Measurements from ENCODE around the gene ALPK3. TPM values are rescaled to one million over a fixed set of nuclear protein-coding genes. Genes with fewer than 3 reads are reported as not detected.

ALPK3 gene
- total and polyA plus RNA-seq, 2 donors (not counting 3 experiments of a cell fraction or from before 2014, with no cell fraction given): 18.4 to 36.2 TPM

DNA sequence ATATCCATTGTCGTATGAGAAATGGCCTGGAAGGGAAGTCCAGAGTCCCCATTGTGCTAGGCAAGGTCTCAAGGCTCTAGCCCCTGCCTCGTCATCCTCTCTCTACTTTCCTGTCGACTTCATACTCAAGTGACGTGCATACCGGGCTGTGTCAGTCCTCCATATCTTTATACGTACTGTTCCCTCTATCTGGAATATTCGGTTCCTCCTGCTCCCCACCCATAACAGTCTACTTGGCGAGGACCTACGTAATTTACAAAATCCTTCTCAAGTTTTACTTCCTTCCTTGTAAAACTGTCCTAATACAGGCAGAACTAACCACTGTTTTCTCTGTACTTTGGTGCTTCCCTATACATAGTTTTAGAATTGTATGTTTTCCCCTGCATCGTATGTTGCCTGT, 2.2 kb upstream of the ALPK3 start:
- dilution Hi-C loops (cut with MboI; ENCODE audit: extremely low pct_ligation_motif_present, low sequenced_read_pairs): no loop called here
- Histone ChIP-seq H3K4me1 (ENCODE audit: control insufficient read depth, extremely low read depth, insufficient read depth, low read length) (peaks cover 27% of the 10 kb centered on the region), H3K36me3 (ENCODE audit: control insufficient read depth in 2 of 2, extremely low read depth in 1 of 2, insufficient read depth in 2 of 2, low read length in 2 of 2) (no peaks in the 10 kb centered on the region), H3K9ac (replicated peaks; ENCODE audit: extremely low read depth, insufficient read depth, low read length) (no peak overlapping the region), H3K27me3 (ENCODE audit: control insufficient read depth in 2 of 2, insufficient read depth in 2 of 2, low read length in 2 of 2) (no peaks in the 10 kb centered on the region), H3K4me3 (replicated peaks in 1 of 3; ENCODE audit: insufficient read depth in 1 of 3, low read depth in 1 of 3, low read length in 3 of 3) (no peak overlapping the region), H3K27ac (ENCODE audit: insufficient read depth, low read depth, low read length) (no peak overlapping the region), H2AFZ (ENCODE audit: low read depth, low read length) (no peak overlapping the region), H3K9me1 (replicated peaks; ENCODE audit: control insufficient read depth, extremely low read depth, insufficient read depth, low read length) (no peaks in the 10 kb centered on the region), H3K79me2 (ENCODE audit: control insufficient read depth, insufficient read depth, low read length) (peaks cover 12% of the 10 kb centered on the region), H4K20me1 (replicated peaks; ENCODE audit: control insufficient read depth, extremely low read depth, insufficient read depth, low read length) (no peaks in the 10 kb centered on the region), H3K9me3 (replicated peaks; ENCODE audit: control insufficient read depth, insufficient read depth, low read length) (no peaks in the 10 kb centered on the region), H3K4me2 (ENCODE audit: insufficient read depth, low read length) (no peak overlapping the region)
- DNase-seq (ENCODE audit: low read depth, low spot score): no peak
- ChIA-PET CTCF (interaction anchor here (0.9 to 1.2 kb wide), 2 partner anchors 18 to 63 kb away, joined by 3 to 4 read pairs; no protein-coding TSS in a partner anchor), POLR2A (no interaction called here)
- FAIRE-seq: no peak
- intact Hi-C loops (cut with micrococcal nuclease): no loop called here
- no TSS peak for BruUV-seq (replicated peaks)
- no peak for TF ChIP-seq MYC (IDR thresholded peaks at IDR 0.05; ENCODE audit: low read depth, low read length)
- TF ChIP-seq, protein P1, sequence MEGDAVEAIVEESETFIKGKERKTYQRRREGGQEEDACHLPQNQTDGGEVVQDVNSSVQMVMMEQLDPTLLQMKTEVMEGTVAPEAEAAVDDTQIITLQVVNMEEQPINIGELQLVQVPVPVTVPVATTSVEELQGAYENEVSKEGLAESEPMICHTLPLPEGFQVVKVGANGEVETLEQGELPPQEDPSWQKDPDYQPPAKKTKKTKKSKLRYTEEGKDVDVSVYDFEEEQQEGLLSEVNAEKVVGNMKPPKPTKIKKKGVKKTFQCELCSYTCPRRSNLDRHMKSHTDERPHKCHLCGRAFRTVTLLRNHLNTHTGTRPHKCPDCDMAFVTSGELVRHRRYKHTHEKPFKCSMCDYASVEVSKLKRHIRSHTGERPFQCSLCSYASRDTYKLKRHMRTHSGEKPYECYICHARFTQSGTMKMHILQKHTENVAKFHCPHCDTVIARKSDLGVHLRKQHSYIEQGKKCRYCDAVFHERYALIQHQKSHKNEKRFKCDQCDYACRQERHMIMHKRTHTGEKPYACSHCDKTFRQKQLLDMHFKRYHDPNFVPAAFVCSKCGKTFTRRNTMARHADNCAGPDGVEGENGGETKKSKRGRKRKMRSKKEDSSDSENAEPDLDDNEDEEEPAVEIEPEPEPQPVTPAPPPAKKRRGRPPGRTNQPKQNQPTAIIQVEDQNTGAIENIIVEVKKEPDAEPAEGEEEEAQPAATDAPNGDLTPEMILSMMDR (IDR thresholded peaks at IDR 0.05; ENCODE audit: extremely low read depth in 1 of 2, insufficient read depth in 1 of 2, low read depth in 1 of 2, low read length in 2 of 2): no peak
- TF ChIP-seq JUN (IDR thresholded peaks at IDR 0.05; ENCODE audit: borderline replicate concordance, insufficient read depth, insufficient read length, low read depth): no peak
- no peak for TF ChIP-seq POLR2A (IDR thresholded peaks at IDR 0.05; ENCODE audit: low read depth, low read length)
- no peak for TF ChIP-seq EZH2 (IDR thresholded peaks at IDR 0.05; ENCODE audit: borderline replicate concordance, low read depth, low read length, severe bottlenecking)
- no peak for TF ChIP-seq GATA2 (IDR thresholded peaks at IDR 0.05; ENCODE audit: insufficient read depth, insufficient read length, low read depth, low read length)
- TF ChIP-seq POLR2AphosphoS5 (IDR thresholded peaks at IDR 0.05; ENCODE audit: insufficient read depth, low read depth, low read length): no peak
- no peak for TF ChIP-seq FOS (IDR thresholded peaks at IDR 0.05; ENCODE audit: borderline replicate concordance, insufficient read depth, low read length)
- TF ChIP-seq, protein P2, sequence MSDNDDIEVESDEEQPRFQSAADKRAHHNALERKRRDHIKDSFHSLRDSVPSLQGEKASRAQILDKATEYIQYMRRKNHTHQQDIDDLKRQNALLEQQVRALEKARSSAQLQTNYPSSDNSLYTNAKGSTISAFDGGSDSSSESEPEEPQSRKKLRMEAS (IDR thresholded peaks at IDR 0.05; ENCODE audit: insufficient read depth, insufficient read length): no peak

Data from endothelial cell of umbilical vein (primary cell).